GM23338 (cell line): ENCODE measurements around the gene R3HDM2. TPM values are rescaled to one million over a fixed set of nuclear protein-coding genes. Genes with fewer than 3 reads are reported as not detected.

ENCODE experiments used
- ATAC-seq: fragments of 200-7000 bp; cut with Tn5 transposase; 3 replicates; pipeline ENCODE4 v1.9.1; 2020
- DNase-seq: peaks from one replicate; pipeline ENCODE4 v3.0.0-alpha.2; 2015; ENCODE audit warnings: low spot score
- H2AFZ ChIP-seq: fragments of 200-600 bp; sonication (generic); 2 replicates; pipeline ENCODE4 v1.8.0; 2016; ENCODE audit warnings: antibody characterized with exemption, mild to moderate bottlenecking, moderate library complexity
- H3F3A ChIP-seq: fragments of 200-600 bp; sonication (generic); replicated peaks from 2 replicates; pipeline ENCODE4 v1.8.0; 2017; ENCODE audit warnings: antibody characterized with exemption, mixed run types, low read depth
- H3K27ac ChIP-seq: fragments of 200-600 bp; sonication (generic); 2 replicates; pipeline ENCODE4 v1.6.1; 2016; ENCODE audit warnings: low read depth
- H3K27me3 ChIP-seq: fragments of 200-600 bp; sonication (generic); 2 replicates; pipeline ENCODE4 v1.8.0; 2016; ENCODE audit warnings: mild to moderate bottlenecking, mixed run types, moderate library complexity; ENCODE audit not compliant: insufficient read depth
- H3K36me3 ChIP-seq: fragments of 200-600 bp; sonication (generic); 2 replicates; pipeline ENCODE4 v1.8.0; 2016; ENCODE audit warnings: mild to moderate bottlenecking; ENCODE audit not compliant: insufficient read depth
- H3K4me1 ChIP-seq: fragments of 200-600 bp; sonication (generic); 2 replicates; pipeline ENCODE4 v1.8.0; 2016; ENCODE audit warnings: mild to moderate bottlenecking, moderate library complexity; ENCODE audit not compliant: insufficient read depth
- H3K4me2 ChIP-seq: fragments of 200-600 bp; sonication (generic); 2 replicates; pipeline ENCODE4 v1.7.1; 2017; ENCODE audit warnings: mixed run types
- H3K4me3 ChIP-seq: fragments of 200-600 bp; sonication (generic); 2 replicates; pipeline ENCODE4 v1.6.1; 2016; ENCODE audit warnings: mixed run types
- H3K79me2 ChIP-seq: fragments of 200-600 bp; sonication (generic); replicated peaks from 2 replicates; pipeline ENCODE4 v1.8.0; 2017; ENCODE audit warnings: mild to moderate bottlenecking; ENCODE audit not compliant: insufficient read depth
- H3K9me2 ChIP-seq: fragments of 200-600 bp; sonication (generic); 2 replicates; pipeline ENCODE4 v1.8.0; 2017; ENCODE audit not compliant: insufficient read depth
- H4K20me1 ChIP-seq: fragments of 200-600 bp; sonication (generic); replicated peaks from 2 replicates; pipeline ENCODE4 v1.8.0; 2017; ENCODE audit warnings: mild to moderate bottlenecking; ENCODE audit not compliant: insufficient read depth
- H3K27ac Mint-ChIP-seq: 2 replicates; pipeline ENCODE4 v1.8.0; 2020; ENCODE audit warnings: inconsistent platforms, mild to moderate bottlenecking, moderate library complexity, mixed read lengths
- H3K27me3 Mint-ChIP-seq: 3 replicates; pipeline ENCODE4 v1.8.0; 2022; ENCODE audit warnings: low read depth, mild to moderate bottlenecking, moderate library complexity, mixed read lengths, inconsistent platforms; ENCODE audit not compliant: insufficient read depth, poor library complexity
- H3K36me3 Mint-ChIP-seq: 3 replicates; pipeline ENCODE4 v1.8.0; 2021; ENCODE audit warnings: low read depth, mild to moderate bottlenecking, inconsistent platforms, moderate library complexity, mixed read lengths
- H3K4me1 Mint-ChIP-seq: 3 replicates; pipeline ENCODE4 v1.8.0; 2020; ENCODE audit warnings: mild to moderate bottlenecking, inconsistent platforms, mixed read lengths
- H3K4me3 Mint-ChIP-seq: 3 replicates; pipeline ENCODE4 v1.8.0; 2021; ENCODE audit warnings: moderate library complexity, mild to moderate bottlenecking, inconsistent platforms, mixed read lengths
- H3K9me3 Mint-ChIP-seq: 3 replicates; pipeline ENCODE4 v1.8.0; 2020; ENCODE audit warnings: moderate library complexity, mild to moderate bottlenecking, inconsistent platforms, mixed read lengths
- EZH2phosphoT487 ChIP-seq: fragments of 200-600 bp; sonication (generic); IDR thresholded peaks from one replicate; pipeline ENCODE4 v1.8.1; 2018; ENCODE audit warnings: antibody characterized with exemption; ENCODE audit not compliant: unreplicated experiment
- ZNF331 ChIP-seq: fragments of 250-450 bp; sonication (Bioruptor Pico); IDR thresholded peaks from 2 replicates; pipeline ENCODE4 v1.5.0; 2020; ENCODE audit warnings: low read depth, mild to moderate bottlenecking, moderate library complexity
- polyA plus RNA-seq: library from polyadenylated mRNA; unstranded; fragments of >200 nt; fragmentation: Nextera tagmentation; extraction: Ambion mirVana; gene quantifications from 2 replicates; pipeline ENCODE4 v1.2.1, GENCODE V29; 2016
- total RNA-seq: library from RNA; depleted of rRNA; stranded (reverse); fragments of >200 nt; shearing (Covaris generic); gene quantifications from 2 replicates; pipeline ENCODE4 v1.2.3, GENCODE V29; 2014
- TF ChIP-seq, protein P1 (sequence below): fragments of 250-450 bp; sonication (Bioruptor Pico); IDR thresholded peaks from 2 replicates; pipeline ENCODE4 v1.5.0; 2020; ENCODE audit warnings: mild to moderate bottlenecking, moderate library complexity
- TF ChIP-seq, protein P2 (sequence below): IDR thresholded peaks from one replicate; pipeline ENCODE4 v1.6.1; 2018; ENCODE audit warnings: antibody characterized with exemption; ENCODE audit not compliant: unreplicated experiment
- TF ChIP-seq, protein P3 (sequence below), 2 experiments: fragments of 200-600 bp in 1 of 2; sonication (generic) in 1 of 2; conservative IDR thresholded peaks; 2 replicates each; pipeline versions ENCODE4 v1.5.1 to v1.6.1; 2016 to 2017; ENCODE audit warnings: antibody characterized with exemption in 2 of 2, low read depth in 2 of 2, mild to moderate bottlenecking in 2 of 2, moderate library complexity in 1 of 2

Gene R3HDM2
- total and polyA plus RNA-seq, 2 experiments from 2014 or later, result 9.6 to 19.6 TPM

DNA sequence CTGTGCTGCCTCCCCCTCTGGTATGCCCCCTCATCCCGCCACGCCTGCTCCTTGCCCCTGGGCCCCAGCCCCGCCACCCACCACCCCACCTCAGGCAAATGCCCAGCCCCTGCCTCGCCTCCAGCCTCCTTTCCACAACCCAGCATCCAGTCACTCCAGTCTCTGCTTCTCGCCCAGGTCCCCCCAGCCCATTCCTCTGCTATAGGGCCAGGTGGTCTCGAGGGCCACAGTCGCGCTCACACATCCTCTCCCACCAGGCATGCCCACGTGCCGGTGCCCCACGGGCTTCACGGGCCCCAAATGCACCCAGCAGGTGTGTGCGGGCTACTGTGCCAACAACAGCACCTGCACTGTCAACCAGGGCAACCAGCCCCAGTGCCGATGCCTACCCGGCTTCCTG is 220.4 kb downstream of the R3HDM2 start (continued):
- TF ChIP-seq, protein P1, sequence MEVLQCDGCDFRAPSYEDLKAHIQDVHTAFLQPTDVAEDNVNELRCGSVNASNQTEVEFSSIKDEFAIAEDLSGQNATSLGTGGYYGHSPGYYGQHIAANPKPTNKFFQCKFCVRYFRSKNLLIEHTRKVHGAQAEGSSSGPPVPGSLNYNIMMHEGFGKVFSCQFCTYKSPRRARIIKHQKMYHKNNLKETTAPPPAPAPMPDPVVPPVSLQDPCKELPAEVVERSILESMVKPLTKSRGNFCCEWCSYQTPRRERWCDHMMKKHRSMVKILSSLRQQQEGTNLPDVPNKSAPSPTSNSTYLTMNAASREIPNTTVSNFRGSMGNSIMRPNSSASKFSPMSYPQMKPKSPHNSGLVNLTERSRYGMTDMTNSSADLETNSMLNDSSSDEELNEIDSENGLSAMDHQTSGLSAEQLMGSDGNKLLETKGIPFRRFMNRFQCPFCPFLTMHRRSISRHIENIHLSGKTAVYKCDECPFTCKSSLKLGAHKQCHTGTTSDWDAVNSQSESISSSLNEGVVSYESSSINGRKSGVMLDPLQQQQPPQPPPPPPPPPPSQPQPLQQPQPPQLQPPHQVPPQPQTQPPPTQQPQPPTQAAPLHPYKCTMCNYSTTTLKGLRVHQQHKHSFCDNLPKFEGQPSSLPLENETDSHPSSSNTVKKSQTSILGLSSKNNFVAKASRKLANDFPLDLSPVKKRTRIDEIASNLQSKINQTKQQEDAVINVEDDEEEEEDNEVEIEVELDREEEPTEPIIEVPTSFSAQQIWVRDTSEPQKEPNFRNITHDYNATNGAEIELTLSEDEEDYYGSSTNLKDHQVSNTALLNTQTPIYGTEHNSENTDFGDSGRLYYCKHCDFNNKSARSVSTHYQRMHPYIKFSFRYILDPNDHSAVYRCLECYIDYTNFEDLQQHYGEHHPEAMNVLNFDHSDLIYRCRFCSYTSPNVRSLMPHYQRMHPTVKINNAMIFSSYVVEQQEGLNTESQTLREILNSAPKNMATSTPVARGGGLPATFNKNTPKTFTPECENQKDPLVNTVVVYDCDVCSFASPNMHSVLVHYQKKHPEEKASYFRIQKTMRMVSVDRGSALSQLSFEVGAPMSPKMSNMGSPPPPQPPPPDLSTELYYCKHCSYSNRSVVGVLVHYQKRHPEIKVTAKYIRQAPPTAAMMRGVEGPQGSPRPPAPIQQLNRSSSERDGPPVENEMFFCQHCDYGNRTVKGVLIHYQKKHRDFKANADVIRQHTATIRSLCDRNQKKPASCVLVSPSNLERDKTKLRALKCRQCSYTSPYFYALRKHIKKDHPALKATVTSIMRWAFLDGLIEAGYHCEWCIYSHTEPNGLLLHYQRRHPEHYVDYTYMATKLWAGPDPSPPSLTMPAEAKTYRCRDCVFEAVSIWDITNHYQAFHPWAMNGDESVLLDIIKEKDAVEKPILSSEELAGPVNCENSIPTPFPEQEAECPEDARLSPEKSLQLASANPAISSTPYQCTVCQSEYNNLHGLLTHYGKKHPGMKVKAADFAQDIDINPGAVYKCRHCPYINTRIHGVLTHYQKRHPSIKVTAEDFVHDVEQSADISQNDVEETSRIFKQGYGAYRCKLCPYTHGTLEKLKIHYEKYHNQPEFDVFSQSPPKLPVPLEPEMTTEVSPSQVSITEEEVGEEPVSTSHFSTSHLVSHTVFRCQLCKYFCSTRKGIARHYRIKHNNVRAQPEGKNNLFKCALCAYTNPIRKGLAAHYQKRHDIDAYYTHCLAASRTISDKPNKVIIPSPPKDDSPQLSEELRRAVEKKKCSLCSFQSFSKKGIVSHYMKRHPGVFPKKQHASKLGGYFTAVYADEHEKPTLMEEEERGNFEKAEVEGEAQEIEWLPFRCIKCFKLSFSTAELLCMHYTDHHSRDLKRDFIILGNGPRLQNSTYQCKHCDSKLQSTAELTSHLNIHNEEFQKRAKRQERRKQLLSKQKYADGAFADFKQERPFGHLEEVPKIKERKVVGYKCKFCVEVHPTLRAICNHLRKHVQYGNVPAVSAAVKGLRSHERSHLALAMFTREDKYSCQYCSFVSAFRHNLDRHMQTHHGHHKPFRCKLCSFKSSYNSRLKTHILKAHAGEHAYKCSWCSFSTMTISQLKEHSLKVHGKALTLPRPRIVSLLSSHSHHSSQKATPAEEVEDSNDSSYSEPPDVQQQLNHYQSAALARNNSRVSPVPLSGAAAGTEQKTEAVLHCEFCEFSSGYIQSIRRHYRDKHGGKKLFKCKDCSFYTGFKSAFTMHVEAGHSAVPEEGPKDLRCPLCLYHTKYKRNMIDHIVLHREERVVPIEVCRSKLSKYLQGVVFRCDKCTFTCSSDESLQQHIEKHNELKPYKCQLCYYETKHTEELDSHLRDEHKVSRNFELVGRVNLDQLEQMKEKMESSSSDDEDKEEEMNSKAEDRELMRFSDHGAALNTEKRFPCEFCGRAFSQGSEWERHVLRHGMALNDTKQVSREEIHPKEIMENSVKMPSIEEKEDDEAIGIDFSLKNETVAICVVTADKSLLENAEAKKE (CRISPR knock-in tag), result no peak
- TF ChIP-seq ZNF331 (CRISPR knock-in tag), result no peak
- TF ChIP-seq, protein P2, sequence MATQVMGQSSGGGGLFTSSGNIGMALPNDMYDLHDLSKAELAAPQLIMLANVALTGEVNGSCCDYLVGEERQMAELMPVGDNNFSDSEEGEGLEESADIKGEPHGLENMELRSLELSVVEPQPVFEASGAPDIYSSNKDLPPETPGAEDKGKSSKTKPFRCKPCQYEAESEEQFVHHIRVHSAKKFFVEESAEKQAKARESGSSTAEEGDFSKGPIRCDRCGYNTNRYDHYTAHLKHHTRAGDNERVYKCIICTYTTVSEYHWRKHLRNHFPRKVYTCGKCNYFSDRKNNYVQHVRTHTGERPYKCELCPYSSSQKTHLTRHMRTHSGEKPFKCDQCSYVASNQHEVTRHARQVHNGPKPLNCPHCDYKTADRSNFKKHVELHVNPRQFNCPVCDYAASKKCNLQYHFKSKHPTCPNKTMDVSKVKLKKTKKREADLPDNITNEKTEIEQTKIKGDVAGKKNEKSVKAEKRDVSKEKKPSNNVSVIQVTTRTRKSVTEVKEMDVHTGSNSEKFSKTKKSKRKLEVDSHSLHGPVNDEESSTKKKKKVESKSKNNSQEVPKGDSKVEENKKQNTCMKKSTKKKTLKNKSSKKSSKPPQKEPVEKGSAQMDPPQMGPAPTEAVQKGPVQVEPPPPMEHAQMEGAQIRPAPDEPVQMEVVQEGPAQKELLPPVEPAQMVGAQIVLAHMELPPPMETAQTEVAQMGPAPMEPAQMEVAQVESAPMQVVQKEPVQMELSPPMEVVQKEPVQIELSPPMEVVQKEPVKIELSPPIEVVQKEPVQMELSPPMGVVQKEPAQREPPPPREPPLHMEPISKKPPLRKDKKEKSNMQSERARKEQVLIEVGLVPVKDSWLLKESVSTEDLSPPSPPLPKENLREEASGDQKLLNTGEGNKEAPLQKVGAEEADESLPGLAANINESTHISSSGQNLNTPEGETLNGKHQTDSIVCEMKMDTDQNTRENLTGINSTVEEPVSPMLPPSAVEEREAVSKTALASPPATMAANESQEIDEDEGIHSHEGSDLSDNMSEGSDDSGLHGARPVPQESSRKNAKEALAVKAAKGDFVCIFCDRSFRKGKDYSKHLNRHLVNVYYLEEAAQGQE, result no peak
- no peak for TF ChIP-seq EZH2phosphoT487

DNA sequence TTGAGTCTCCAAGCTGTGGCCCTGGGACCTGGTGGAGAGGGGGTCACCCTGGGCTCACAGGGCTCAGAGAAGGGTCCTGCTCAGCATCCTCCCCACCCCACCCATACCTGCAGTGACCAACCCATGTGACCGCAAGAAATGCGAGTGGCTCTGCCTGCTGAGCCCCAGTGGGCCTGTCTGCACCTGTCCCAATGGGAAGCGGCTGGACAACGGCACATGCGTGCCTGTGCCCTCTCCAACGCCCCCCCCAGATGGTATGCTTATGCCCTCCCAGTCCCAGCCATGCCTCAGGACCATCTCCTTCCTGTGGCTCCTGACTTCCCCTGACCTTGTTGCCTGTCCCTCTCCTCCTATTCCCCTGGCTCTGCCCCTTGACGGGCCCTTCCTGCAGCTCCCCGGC is 220.9 kb downstream of the R3HDM2 start:
- peaks cover 15% of the 10 kb centered on the region for H3K27me3 ChIP-seq
- H3K36me3 Mint-ChIP-seq, result peaks cover 62% of the 10 kb centered on the region
- H3K4me3 Mint-ChIP-seq, result no peak overlapping the region
- peaks cover 7% of the 10 kb centered on the region; the same call in 1 of the 2 replicates for H3K36me3 ChIP-seq
- no peak overlapping the region for H3K27ac ChIP-seq
- DNase-seq (no peak), ATAC-seq (no peak)
- peaks cover 29% of the 10 kb centered on the region for H3K27me3 Mint-ChIP-seq
- no peak overlapping the region for H3K4me3 ChIP-seq
- no peaks in the 10 kb centered on the region for H3K9me2 ChIP-seq
- H4K20me1 ChIP-seq, result 0 out of 2 replicates have a peak, but pooled peaks cover 7% of the 10 kb centered on the region
- H2AFZ ChIP-seq, result no peak overlapping the region
- H3K79me2 ChIP-seq, result no peaks in the 10 kb centered on the region
- H3F3A ChIP-seq, result 0 out of 2 replicates have a peak, but pooled peaks cover 12% of the 10 kb centered on the region
- H3K4me2 ChIP-seq, result no peak overlapping the region
- TF ChIP-seq, protein P3, sequence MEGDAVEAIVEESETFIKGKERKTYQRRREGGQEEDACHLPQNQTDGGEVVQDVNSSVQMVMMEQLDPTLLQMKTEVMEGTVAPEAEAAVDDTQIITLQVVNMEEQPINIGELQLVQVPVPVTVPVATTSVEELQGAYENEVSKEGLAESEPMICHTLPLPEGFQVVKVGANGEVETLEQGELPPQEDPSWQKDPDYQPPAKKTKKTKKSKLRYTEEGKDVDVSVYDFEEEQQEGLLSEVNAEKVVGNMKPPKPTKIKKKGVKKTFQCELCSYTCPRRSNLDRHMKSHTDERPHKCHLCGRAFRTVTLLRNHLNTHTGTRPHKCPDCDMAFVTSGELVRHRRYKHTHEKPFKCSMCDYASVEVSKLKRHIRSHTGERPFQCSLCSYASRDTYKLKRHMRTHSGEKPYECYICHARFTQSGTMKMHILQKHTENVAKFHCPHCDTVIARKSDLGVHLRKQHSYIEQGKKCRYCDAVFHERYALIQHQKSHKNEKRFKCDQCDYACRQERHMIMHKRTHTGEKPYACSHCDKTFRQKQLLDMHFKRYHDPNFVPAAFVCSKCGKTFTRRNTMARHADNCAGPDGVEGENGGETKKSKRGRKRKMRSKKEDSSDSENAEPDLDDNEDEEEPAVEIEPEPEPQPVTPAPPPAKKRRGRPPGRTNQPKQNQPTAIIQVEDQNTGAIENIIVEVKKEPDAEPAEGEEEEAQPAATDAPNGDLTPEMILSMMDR (conservative IDR thresholded peaks at IDR 0.05; ENCODE audit: low read depth in 2 of 2), result no peak
- TF ChIP-seq, protein P2, result no peak
- no peaks in the 10 kb centered on the region; the same call in 2 of the 3 replicates for H3K9me3 Mint-ChIP-seq
- H3K4me1 ChIP-seq, result peaks cover 17% of the 10 kb centered on the region
- peaks cover 19% of the 10 kb centered on the region for H3K4me1 Mint-ChIP-seq
- H3K27ac Mint-ChIP-seq, result no peak overlapping the region
